ENCODE measurements around the gene FAF1.

DNA sequence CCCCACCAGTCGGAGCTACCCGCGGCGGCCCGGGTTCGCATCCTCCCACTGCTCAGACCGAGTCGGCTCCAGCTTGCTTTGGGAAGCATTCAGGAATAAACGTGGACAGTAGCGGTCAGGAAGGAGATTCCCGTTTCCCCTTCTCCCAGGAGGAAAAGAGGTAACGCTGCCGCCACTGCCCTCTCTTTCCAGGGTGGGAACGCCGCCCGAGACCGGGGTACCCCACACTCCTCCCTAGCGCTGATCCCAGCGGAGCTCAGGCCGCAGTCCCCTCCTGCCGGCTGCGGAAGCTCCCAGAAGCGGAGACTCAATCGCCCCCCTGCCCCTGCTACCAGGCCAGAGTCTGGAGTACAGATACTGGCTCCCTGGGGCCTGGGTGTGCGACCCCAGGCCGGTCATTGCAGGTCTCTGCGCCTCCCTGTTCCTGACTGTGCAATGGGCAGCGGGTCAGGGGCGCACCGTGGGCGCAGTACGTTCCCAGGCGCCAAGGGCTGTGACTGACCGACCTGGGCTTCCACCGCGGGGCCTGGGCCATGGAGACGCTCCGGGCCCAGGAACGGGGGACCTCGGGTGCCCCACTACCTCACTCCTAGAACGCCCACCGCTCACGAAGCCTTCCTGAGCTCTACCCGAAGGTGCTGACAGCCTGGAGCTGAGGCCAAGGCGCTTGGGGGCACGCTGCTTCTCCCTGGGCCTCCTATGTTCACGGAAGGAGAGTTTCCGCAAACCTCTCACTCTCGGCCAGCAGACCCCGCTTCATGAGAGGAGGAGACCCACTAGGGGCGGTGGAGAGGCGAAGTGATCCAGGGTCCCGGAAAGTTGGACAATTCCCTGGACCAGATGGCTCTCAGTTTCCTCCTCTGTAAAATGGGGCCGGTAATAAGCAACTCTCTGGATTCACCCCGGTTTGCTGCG lies 544.6 kb downstream of the FAF1 start:
- TF ChIP-seq EZH2phosphoT487 (IDR thresholded peaks at IDR 0.05; ENCODE audit: low read depth) (no peak), CTCF (IDR thresholded peaks at IDR 0.05; ENCODE audit: low read depth, low read length) (no peak)

Measured in OCI-LY3 (cell line).